ENCODE measurements around the gene PANK4. TPM values are rescaled to one million over a fixed set of nuclear protein-coding genes. Genes with fewer than 3 reads are reported as not detected.

PANK4 gene
- total RNA-seq, 1 donor from 2014 or later, result 26.3 TPM

DNA sequence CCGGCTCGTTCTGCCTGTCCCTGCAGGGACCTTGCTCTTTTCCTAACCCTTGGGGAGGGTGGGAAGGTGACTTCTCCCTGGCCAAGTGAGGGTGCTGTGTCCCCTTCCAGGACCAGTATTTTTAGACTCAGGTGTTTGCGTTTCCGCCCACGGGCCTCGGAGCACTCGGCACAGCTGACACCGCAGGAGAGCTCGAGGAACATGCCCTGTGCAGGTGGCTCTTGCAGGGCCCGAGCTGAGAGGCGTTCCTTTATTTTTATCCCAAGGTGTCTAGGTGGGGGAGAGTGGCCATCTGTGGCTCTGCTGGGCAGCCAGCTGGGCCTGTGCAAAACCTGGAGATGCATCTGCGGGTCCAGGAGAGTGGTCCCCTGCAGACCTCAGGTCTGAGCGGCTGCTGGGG is 34.3 kb downstream of the PANK4 start:
- H3K27me3 ChIP-seq (ENCODE audit: insufficient read depth, low read length), result no peaks in the 10 kb centered on the region
- peaks cover 19% of the 10 kb centered on the region for H3K36me3 Mint-ChIP-seq (ENCODE audit: low read depth, unreplicated experiment)
- FAIRE-seq, result no peak

GRCh38 chr1:2489615-2490014 is 36.8 kb downstream of the PANK4 start:
- DNase-seq (ENCODE audit: low read depth) (no peak), FAIRE-seq (no peak)
- Histone ChIP-seq H3K9me3 (ENCODE audit: insufficient read depth, low read depth, low read length) (peaks cover 10% of the 10 kb centered on the region), H3K9ac (ENCODE audit: low read length) (no peak overlapping the region), H3K4me2 (ENCODE audit: low read length) (no peak overlapping the region), H3K4me3 (ENCODE audit: insufficient read depth, low read depth, low read length) (no peak overlapping the region), H3K36me3 (ENCODE audit: insufficient read depth, low read length) (no peaks in the 10 kb centered on the region), H4K20me1 (ENCODE audit: insufficient read depth, low read length) (no peaks in the 10 kb centered on the region), H3K79me2 (ENCODE audit: insufficient read depth, low read length) (no peaks in the 10 kb centered on the region), H3K27ac (ENCODE audit: low read depth, low read length) (no peak overlapping the region), H2AFZ (ENCODE audit: low read depth, low read length) (no peak overlapping the region), H3K27me3 (ENCODE audit: insufficient read depth, low read length) (no peaks in the 10 kb centered on the region), H3K4me1 (ENCODE audit: insufficient read depth, low read length) (no peaks in the 10 kb centered on the region)
- Mint-ChIP-seq H3K9me3 (ENCODE audit: unreplicated experiment) (peaks cover 14% of the 10 kb centered on the region), H3K27me3 (ENCODE audit: low read depth, unreplicated experiment) (peaks cover 11% of the 10 kb centered on the region), H3K36me3 (ENCODE audit: low read depth, unreplicated experiment) (peaks cover 19% of the 10 kb centered on the region), H3K4me3 (ENCODE audit: unreplicated experiment) (no peak overlapping the region), H3K27ac (ENCODE audit: unreplicated experiment) (no peak overlapping the region), H3K4me1 (ENCODE audit: low read depth, unreplicated experiment) (no peaks in the 10 kb centered on the region)
- TF ChIP-seq CTCF (IDR thresholded peaks at IDR 0.05; ENCODE audit: insufficient read depth, low read depth, low read length) (no peak), EZH2 (IDR thresholded peaks at IDR 0.05; ENCODE audit: insufficient read depth, low read length) (no peak)

More for the DNA sequence above, 34.3 kb downstream of the PANK4 start:
- no peak for DNase-seq (ENCODE audit: low read depth)
- Mint-ChIP-seq H3K4me1 (ENCODE audit: low read depth, unreplicated experiment) (no peaks in the 10 kb centered on the region), H3K9me3 (ENCODE audit: unreplicated experiment) (peaks cover 14% of the 10 kb centered on the region), H3K27ac (ENCODE audit: unreplicated experiment) (no peak overlapping the region), H3K27me3 (ENCODE audit: low read depth, unreplicated experiment) (peaks cover 10% of the 10 kb centered on the region), H3K4me3 (ENCODE audit: unreplicated experiment) (no peak overlapping the region)
- Histone ChIP-seq H2AFZ (ENCODE audit: low read depth, low read length) (no peak overlapping the region), H3K4me2 (ENCODE audit: low read length) (no peak overlapping the region), H3K36me3 (ENCODE audit: insufficient read depth, low read length) (no peaks in the 10 kb centered on the region), H4K20me1 (ENCODE audit: insufficient read depth, low read length) (no peaks in the 10 kb centered on the region), H3K4me3 (ENCODE audit: insufficient read depth, low read depth, low read length) (no peak overlapping the region), H3K9me3 (ENCODE audit: insufficient read depth, low read depth, low read length) (peaks cover 10% of the 10 kb centered on the region), H3K79me2 (ENCODE audit: insufficient read depth, low read length) (no peaks in the 10 kb centered on the region), H3K4me1 (ENCODE audit: insufficient read depth, low read length) (no peaks in the 10 kb centered on the region), H3K27ac (ENCODE audit: low read depth, low read length) (no peak overlapping the region), H3K9ac (ENCODE audit: low read length) (no peak overlapping the region)
- no peak for TF ChIP-seq EZH2 (IDR thresholded peaks at IDR 0.05; ENCODE audit: insufficient read depth, low read length)
- no peak for TF ChIP-seq CTCF (IDR thresholded peaks at IDR 0.05; ENCODE audit: insufficient read depth, low read depth, low read length)

DNA sequence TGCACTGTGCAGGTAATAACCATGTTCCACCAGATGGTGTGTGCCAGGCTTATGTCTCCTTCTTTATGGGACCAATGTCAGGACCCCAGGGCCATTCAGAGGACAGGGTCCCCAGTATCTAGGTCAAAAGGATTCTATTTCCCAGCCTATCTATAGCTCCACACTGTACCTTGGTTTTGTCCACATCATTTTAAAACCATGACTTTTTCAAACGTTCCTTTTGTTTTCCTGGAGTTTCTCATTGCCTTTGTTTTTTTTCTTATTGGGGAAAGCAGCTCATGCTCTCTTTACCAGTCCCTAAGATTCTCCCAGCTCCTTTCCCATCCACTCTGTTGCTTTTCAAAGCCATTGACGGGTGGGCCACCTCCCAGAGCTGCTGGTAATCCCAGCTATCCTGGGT is 37.7 kb downstream of the PANK4 start:
- Mint-ChIP-seq H3K4me3 (ENCODE audit: unreplicated experiment) (no peak overlapping the region), H3K36me3 (ENCODE audit: low read depth, unreplicated experiment) (peaks cover 19% of the 10 kb centered on the region), H3K27me3 (ENCODE audit: low read depth, unreplicated experiment) (peaks cover 13% of the 10 kb centered on the region), H3K9me3 (ENCODE audit: unreplicated experiment) (peaks cover 14% of the 10 kb centered on the region), H3K4me1 (ENCODE audit: low read depth, unreplicated experiment) (no peaks in the 10 kb centered on the region), H3K27ac (ENCODE audit: unreplicated experiment) (no peak overlapping the region)
- Histone ChIP-seq H3K27me3 (ENCODE audit: insufficient read depth, low read length) (no peaks in the 10 kb centered on the region), H3K4me1 (ENCODE audit: insufficient read depth, low read length) (no peaks in the 10 kb centered on the region), H3K4me2 (ENCODE audit: low read length) (no peak overlapping the region), H4K20me1 (ENCODE audit: insufficient read depth, low read length) (no peaks in the 10 kb centered on the region), H3K4me3 (ENCODE audit: insufficient read depth, low read depth, low read length) (no peak overlapping the region), H3K9ac (ENCODE audit: low read length) (no peak overlapping the region), H2AFZ (ENCODE audit: low read depth, low read length) (no peak overlapping the region), H3K36me3 (ENCODE audit: insufficient read depth, low read length) (no peaks in the 10 kb centered on the region), H3K27ac (ENCODE audit: low read depth, low read length) (no peak overlapping the region), H3K9me3 (ENCODE audit: insufficient read depth, low read depth, low read length) (peaks cover 10% of the 10 kb centered on the region), H3K79me2 (ENCODE audit: insufficient read depth, low read length) (no peaks in the 10 kb centered on the region)
- no peak for TF ChIP-seq CTCF (IDR thresholded peaks at IDR 0.05; ENCODE audit: insufficient read depth, low read depth, low read length)
- TF ChIP-seq EZH2 (IDR thresholded peaks at IDR 0.05; ENCODE audit: insufficient read depth, low read length), result no peak
- FAIRE-seq, result no peak
- no peak for DNase-seq (ENCODE audit: low read depth)
